Measurements from ENCODE around the gene NOTCH1.

GRCh38 chr9:136531904-136532798, 13.7 kb downstream of the NOTCH1 start:
- TF ChIP-seq BHLHE40 (IDR thresholded peaks at IDR 0.05; ENCODE audit: low read depth, low read length) (no peak), REST (IDR thresholded peaks at IDR 0.05) (no peak), CTCF (IDR thresholded peaks at IDR 0.05) (no peak), MAX (IDR thresholded peaks at IDR 0.05) (no peak), POLR2AphosphoS2 (conservative IDR thresholded peaks at IDR 0.05; ENCODE audit: low read length) (no peak), POLR2A (IDR thresholded peaks at IDR 0.05; ENCODE audit: low read length) (no peak), HDAC2 (IDR thresholded peaks at IDR 0.05) (no peak), EP300 (IDR thresholded peaks at IDR 0.05) (no peak), JUN (IDR thresholded peaks at IDR 0.05) (no peak), E2F6 (IDR thresholded peaks at IDR 0.05; ENCODE audit: borderline replicate concordance, low read depth) (no peak), CEBPB (IDR thresholded peaks at IDR 0.05) (no peak)
